GM12875 (cell line): ENCODE results near the gene MAST4.

Source experiments
- H3K4me3 ChIP-seq: one replicate; pipeline ENCODE4 v1.5.1; 2011; ENCODE audit warnings: low read depth, low read length, control low read depth
- TF ChIP-seq, protein P1 (sequence below): IDR thresholded peaks from 2 replicates; pipeline ENCODE4 v1.5.1; 2011; ENCODE audit warnings: low read depth, mild to moderate bottlenecking, control low read depth, inconsistent platforms, low read length, moderate library complexity, borderline replicate concordance; ENCODE audit not compliant: insufficient read depth

Gene MAST4

DNA sequence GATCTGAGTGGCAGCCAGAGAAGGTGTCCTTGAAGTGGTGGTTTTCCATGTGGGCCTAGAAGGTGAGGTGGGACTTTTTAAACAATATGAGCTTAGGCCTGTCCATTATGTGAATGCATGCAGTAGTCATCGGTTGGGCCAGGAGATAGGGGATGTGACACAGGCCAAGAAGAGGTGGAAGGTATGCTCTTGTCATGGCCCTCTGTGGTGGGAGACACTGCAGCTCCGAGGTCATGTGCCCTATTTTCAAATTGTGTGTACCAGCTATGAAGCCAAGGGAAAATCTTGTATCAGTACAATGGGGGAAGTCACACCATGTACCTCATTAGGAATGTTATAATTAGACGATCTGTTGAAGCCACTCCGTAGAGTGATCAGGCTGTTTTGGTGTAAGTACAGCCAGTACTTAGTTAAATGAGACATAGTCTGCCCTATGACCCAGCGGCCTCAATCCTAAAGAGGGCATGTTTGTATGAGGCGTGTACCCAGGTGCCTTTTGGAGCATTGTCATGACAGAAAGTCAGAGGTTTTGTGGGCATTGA lies 280.1 kb downstream of the MAST4 start:
- no peak overlapping the region for H3K4me3 ChIP-seq
- TF ChIP-seq, protein P1, sequence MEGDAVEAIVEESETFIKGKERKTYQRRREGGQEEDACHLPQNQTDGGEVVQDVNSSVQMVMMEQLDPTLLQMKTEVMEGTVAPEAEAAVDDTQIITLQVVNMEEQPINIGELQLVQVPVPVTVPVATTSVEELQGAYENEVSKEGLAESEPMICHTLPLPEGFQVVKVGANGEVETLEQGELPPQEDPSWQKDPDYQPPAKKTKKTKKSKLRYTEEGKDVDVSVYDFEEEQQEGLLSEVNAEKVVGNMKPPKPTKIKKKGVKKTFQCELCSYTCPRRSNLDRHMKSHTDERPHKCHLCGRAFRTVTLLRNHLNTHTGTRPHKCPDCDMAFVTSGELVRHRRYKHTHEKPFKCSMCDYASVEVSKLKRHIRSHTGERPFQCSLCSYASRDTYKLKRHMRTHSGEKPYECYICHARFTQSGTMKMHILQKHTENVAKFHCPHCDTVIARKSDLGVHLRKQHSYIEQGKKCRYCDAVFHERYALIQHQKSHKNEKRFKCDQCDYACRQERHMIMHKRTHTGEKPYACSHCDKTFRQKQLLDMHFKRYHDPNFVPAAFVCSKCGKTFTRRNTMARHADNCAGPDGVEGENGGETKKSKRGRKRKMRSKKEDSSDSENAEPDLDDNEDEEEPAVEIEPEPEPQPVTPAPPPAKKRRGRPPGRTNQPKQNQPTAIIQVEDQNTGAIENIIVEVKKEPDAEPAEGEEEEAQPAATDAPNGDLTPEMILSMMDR = no peak

DNA sequence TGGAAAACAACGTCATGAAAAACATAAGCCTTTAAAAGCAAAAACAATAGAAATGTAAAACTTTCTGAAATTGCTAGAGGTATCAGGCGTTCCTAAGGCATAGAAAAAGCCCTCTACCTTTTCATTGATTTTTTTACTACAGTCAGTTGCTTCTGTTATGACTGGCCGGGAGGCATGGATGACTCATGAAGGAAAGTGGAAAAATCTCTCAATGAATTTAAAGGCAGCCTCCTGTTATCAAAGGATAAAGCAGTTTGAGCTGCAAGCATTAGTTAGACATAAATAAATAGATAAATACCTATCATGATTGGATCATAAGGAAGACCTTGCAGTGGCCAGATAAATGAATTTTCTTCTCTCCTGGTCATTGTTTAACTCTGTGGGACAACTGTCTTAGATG lies 281.6 kb downstream of the MAST4 start:
- TF ChIP-seq, protein P1 = no peak
- H3K4me3 ChIP-seq = no peak overlapping the region

DNA sequence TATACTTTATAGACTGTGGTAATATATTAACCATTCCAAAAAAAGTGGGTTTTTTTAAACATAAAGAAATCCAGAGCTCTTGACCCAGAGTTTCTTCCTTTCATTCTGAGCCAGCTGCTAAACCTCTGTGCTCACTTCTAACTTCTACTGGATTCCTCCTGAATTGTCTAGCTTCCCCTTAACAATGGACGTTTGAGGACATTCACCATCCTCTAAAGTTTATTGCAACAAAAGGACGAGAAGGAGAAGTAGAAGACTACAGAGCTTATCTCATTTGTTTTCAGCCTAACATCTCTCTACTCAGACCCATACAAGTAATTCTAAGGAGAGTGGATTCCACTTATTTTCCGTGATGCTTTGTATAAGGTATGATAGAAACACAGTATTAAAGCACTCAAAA lies 284.2 kb downstream of the MAST4 start:
- no peak overlapping the region for H3K4me3 ChIP-seq
- TF ChIP-seq, protein P1 = no peak

DNA sequence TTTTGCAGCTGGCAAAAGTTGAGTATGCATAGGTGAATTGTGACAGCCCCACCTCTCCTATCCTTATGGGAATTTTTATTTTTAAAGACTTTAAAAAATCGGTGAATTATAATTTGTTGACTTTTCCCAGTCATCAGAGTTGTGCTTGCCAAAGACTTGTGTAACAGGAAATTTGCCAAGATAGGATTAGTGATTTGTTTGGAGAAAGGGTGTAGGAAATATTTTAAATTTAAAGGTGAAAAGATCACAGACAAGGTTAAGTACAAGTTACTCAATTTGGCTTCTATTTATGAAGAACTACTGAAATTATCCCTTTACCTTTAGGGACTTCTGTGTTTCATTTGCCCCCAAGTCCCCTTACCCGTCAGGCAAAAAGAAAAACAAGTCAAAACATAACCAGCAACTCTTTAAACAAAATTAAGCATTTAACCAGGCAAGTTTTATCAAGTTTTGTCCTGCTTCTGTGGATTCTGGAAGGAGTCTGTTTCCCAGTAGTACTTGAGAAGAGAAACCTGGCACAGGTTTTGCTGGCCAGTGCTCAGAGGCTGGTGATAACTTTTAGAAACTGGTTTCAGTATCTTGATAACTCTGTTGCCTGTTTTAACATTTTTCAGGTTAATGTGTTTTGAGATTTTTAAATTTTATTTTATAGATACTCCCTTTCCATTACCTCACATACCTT lies 285.4 kb downstream of the MAST4 start:
- TF ChIP-seq, protein P1 = no peak
- no peak overlapping the region for H3K4me3 ChIP-seq

DNA sequence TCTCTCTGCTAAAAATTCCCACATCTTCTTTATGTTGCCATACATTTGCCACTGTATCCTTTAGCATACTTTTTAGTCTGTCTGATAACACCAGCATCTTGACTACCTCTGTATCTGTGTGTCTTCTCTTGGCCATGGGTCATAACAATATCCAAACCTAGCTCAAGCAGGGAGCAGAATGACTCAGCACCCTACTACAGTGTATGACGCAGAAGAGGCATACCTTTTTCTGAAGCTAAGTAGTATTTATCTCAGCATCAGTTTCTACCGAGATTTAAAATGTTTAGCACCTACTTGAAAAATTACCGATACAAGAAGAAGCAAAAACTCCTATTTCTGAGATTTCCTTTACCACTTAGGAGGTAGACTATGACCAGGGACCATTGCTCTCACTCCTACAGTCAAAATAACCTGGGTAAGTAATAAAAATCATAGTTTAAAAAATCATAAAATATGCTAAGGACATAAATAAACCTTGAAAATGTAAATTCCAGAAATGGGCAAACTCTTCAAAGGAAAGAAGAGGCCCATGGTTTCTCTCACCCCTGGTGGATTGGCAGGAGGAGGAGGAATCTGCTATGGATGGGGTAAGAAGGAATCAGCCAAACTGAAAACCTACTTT lies 286.5 kb downstream of the MAST4 start:
- TF ChIP-seq, protein P1 = no peak
- no peak overlapping the region for H3K4me3 ChIP-seq

DNA sequence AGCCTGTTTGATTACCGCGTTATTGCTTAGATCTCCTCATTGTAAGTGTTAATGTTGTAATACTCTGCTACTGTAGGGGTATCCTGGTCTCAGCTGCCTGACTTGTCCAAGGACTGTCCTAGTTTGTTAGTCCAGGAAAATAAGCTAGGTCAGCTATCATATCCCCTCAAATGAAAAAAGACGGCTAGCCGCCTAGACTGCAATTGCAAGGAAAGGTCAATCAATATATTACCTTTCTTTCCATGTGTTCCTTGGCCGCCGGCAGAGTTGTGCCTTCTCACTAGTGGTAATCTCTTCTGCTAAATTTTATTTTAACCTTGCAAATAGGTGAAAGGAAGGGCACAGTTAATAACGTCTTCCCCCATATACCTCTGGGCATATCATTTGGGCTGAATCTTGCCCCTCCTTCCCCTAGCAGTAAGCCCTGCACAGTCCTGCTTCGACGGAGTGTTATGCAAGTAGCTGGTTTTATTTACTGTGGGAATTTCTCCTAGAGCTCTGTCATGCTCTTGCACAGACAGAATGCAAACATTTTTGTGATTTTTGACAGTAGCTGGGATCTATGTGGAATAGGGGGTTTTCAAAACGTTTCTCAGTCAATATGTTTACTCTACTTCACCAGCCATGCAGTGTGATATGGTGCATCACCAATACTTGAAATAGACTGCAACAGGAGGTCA lies 288.5 kb downstream of the MAST4 start:
- TF ChIP-seq, protein P1 = no peak

DNA sequence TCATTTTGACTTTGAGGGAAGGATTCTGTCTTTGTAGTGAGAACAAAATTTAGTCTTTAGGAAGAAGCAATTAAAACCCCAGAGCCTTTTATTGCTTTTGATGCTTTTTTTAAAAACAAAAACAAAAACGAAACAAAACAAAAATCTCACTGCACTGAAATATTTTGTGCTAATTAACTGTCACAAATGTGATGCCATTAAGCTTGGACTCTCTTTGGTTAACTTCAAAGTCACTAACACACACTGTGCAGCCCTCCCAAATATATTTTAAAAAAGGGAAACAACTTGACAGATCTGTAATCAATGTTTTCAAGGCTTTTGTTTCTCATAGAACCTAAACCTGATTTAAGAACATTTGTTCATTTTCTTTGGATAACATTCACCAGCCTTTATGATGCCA lies 290.7 kb downstream of the MAST4 start:
- TF ChIP-seq, protein P1 = no peak
- no peak overlapping the region for H3K4me3 ChIP-seq

More for the DNA sequence above, 288.5 kb downstream of the MAST4 start:
- H3K4me3 ChIP-seq = no peak overlapping the region
